Measurements from ENCODE around the gene OSMR. TPM values are rescaled to one million over a fixed set of nuclear protein-coding genes. Genes with fewer than 3 reads are reported as not detected.

OSMR gene
- polyA plus RNA-seq, 2 of the 4 experiments (the other 2 are of a cell fraction): 58.5 to 92.4 TPM

- ATAC-seq (no peak), FAIRE-seq (no peak), DNase-seq (ENCODE audit: low read depth in 1 of 2, low spot score in 1 of 2) (no peak)
- 89% methylated on average over 4 of the region's 4 CpGs for WGBS (ENCODE audit: missing lambda C conversion rate)
- TF ChIP-seq NPAS2 (CRISPR knock-in tag; IDR thresholded peaks at IDR 0.05; ENCODE audit: borderline replicate concordance) (no peak), CBX8 (IDR thresholded peaks at IDR 0.05) (no peak), PHF8 (IDR thresholded peaks at IDR 0.05; ENCODE audit: borderline replicate concordance, low read depth) (no peak), SREBF2 (IDR thresholded peaks at IDR 0.05) (no peak), HMGXB4 (CRISPR knock-in tag; IDR thresholded peaks at IDR 0.05; ENCODE audit: borderline replicate concordance) (no peak), HEYL (CRISPR knock-in tag; IDR thresholded peaks at IDR 0.05) (no peak), ZSCAN20 (CRISPR knock-in tag; IDR thresholded peaks at IDR 0.05) (no peak), NFE2L2 (conservative IDR thresholded peaks at IDR 0.05; ENCODE audit: low read length) (no peak), PBX3 (IDR thresholded peaks at IDR 0.05) (no peak), TP53 (CRISPR knock-in tag; IDR thresholded peaks at IDR 0.05) (no peak), JUNB (IDR thresholded peaks at IDR 0.05) (no peak), HOXB5 (CRISPR knock-in tag; IDR thresholded peaks at IDR 0.05) (no peak), FOXS1 (CRISPR knock-in tag; IDR thresholded peaks at IDR 0.05) (no peak), CTCF (IDR thresholded peaks at IDR 0.05) (no peak), EP300 (IDR thresholded peaks at IDR 0.05) (no peak), MAX (IDR thresholded peaks at IDR 0.05) (no peak), RAD21 (conservative IDR thresholded peaks at IDR 0.05 in 1 of 2, IDR thresholded peaks at IDR 0.05 in 1 of 2) (no peak)
- Histone ChIP-seq H3K4me1 (no peaks in the 10 kb centered on the region), H3K4me3 (no peak overlapping the region), H3K9me3 (no peaks in the 10 kb centered on the region), H3K27ac (no peak overlapping the region), H3K4me2 (no peak overlapping the region)
- CTCF ChIA-PET: interaction anchor here (1.1 kb wide), 1 partner anchor 9 kb away, joined by 7 read pairs; no protein-coding TSS in a partner anchor
- POLR2A ChIA-PET: no interaction called here
Measured at GRCh38 chr5:38931731-38932130, 85.9 kb downstream of the OSMR start.

- H3K9me3 ChIP-seq: no peaks in the 10 kb centered on the region
- H3K4me3 ChIP-seq: no peak overlapping the region
- POLR2A ChIA-PET: no interaction called here
- CTCF ChIA-PET: interaction anchor here (1.2 kb wide), 2 partner anchors 12 to 19 kb away, joined by 3 to 4 read pairs; no protein-coding TSS in a partner anchor
- H3K4me2 ChIP-seq: no peak overlapping the region
- DNase-seq (ENCODE audit: low read depth in 1 of 2, low spot score in 1 of 2) (no peak), ATAC-seq (peak in 1 of 2 experiments; percentile 14; a peak in 2 of 6 replicates), FAIRE-seq (no peak)
- H3K4me1 ChIP-seq: no peaks in the 10 kb centered on the region
- H3K27ac ChIP-seq: no peak overlapping the region
- TF ChIP-seq POLR2AphosphoS2 (conservative IDR thresholded peaks at IDR 0.05; ENCODE audit: low read length) (no peak), CEBPB (IDR thresholded peaks at IDR 0.05) (no peak), ZC3H11A (IDR thresholded peaks at IDR 0.05) (no peak), ZNF302 (CRISPR knock-in tag; IDR thresholded peaks at IDR 0.05) (no peak), EHMT2 (IDR thresholded peaks at IDR 0.05; ENCODE audit: low read depth) (no peak), JUNB (IDR thresholded peaks at IDR 0.05) (no peak)
- 91% methylated on average over 4 of the region's 4 CpGs for WGBS (ENCODE audit: missing lambda C conversion rate)
Measured at GRCh38 chr5:38932854-38933408, 87.1 kb downstream of the OSMR start.

Measured in A549 (cell line).